Esophagus muscularis mucosa (tissue), 4 donors: Measurements from ENCODE around the gene AHNAK2. TPM values are rescaled to one million over a fixed set of nuclear protein-coding genes. Genes with fewer than 3 reads are reported as not detected.
"Not testable (repeated sequence)": the region's sequence is repeated elsewhere in the genome, so short reads cannot be mapped to it uniquely, and the experiment has no call there.

Experiments
- DNase-seq: peaks from one replicate; pipeline ENCODE4 v3.0.0-alpha.2; 2017; ENCODE audit errors: extremely low spot score
- H3K27ac ChIP-seq, 4 donors: fragments of 200-600 bp; sonication (generic); replicated peaks in 1 of 4; 1 replicate in 3 of 4; 2 replicates in 1 of 4; pipeline ENCODE4 v1.5.1; 2016 to 2019; ENCODE audit warnings: mild to moderate bottlenecking in 1 of 4
- H3K27me3 ChIP-seq, 4 donors: fragments of 200-600 bp; sonication (generic); one replicate each; pipeline versions ENCODE4 v1.5.1 to v1.6.0; 2016 to 2019
- H3K36me3 ChIP-seq, 4 donors: fragments of 200-600 bp; sonication (generic); one replicate each; pipeline ENCODE4 v1.5.1; 2016 to 2019
- H3K4me1 ChIP-seq, 4 donors: fragments of 200-600 bp; sonication (generic); one replicate each; pipeline ENCODE4 v1.5.1; 2016 to 2019
- H3K4me3 ChIP-seq, 4 donors: fragments of 200-600 bp; sonication (generic); 1 replicate in 2 of 4; 2 replicates in 2 of 4; pipeline ENCODE4 v1.5.1; 2016 to 2019; ENCODE audit warnings: mild to moderate bottlenecking in 4 of 4, moderate library complexity in 1 of 4
- H3K9me3 ChIP-seq, 4 donors: fragments of 200-600 bp; sonication (generic); 1 replicate in 3 of 4; 2 replicates in 1 of 4; pipeline ENCODE4 v1.5.1; 2016 to 2019
- POLR2A ChIP-seq: fragments of 450-650 bp; IDR thresholded peaks from one replicate; pipeline ENCODE4 v1.6.1; 2017; ENCODE audit warnings: antibody characterized with exemption, moderate library complexity, mild to moderate bottlenecking, low read depth
- POLR2AphosphoS5 ChIP-seq, 2 donors: sonication (generic); formaldehyde crosslinking; IDR thresholded peaks; one replicate each; pipeline ENCODE4 v1.6.1; 2017; ENCODE audit warnings: antibody characterized with exemption in 2 of 2
- WGBS: methylation state at CpG from one replicate; pipeline ENCODE4 v1.1.5; 2018; 5-methylcytosine and 5-hydroxymethylcytosine counted together
- intact Hi-C: fragments of 100-400 bp; cut with DNase I; formaldehyde crosslinking; loops from one replicate; pipeline ENCODE4 v1.15.1; 2023
- total RNA-seq, 4 donors: library from RNA; depleted of rRNA; stranded (reverse); fragments of >200 nt; gene quantifications; one replicate each; pipeline versions ENCODE4 v1.1.0 to v1.2.1, GENCODE V29; 2016

Gene AHNAK2
- total RNA-seq, 4 donors from 2014 or later, result 95.3 to 277 (median 195) TPM

GRCh38 chr14:104948736-104949031 lies 29.5 kb downstream of the AHNAK2 start:
- H3K27ac ChIP-seq, result no peak overlapping the region
- peaks cover 0 to 100% (median 38%) of the 10 kb centered on the region in 4 donors for H3K36me3 ChIP-seq
- H3K4me3 ChIP-seq, result no peak overlapping the region
- DNase-seq, result no peak
- no peaks in the 10 kb centered on the region for H3K9me3 ChIP-seq
- H3K27me3 ChIP-seq, result no peaks in the 10 kb centered on the region
- H3K4me1 ChIP-seq, result no peaks in the 10 kb centered on the region
- no peak for TF ChIP-seq POLR2AphosphoS5 (IDR thresholded peaks at IDR 0.05)
- no peak for TF ChIP-seq POLR2A
- intact Hi-C loops, result no loop called here
- WGBS, result 83% methylated on average over 8 of the region's 11 CpGs

- H3K4me1 ChIP-seq, H3K9me3 ChIP-seq, H3K4me3 ChIP-seq, DNase-seq, intact Hi-C loops, H3K27me3 ChIP-seq, H3K27ac ChIP-seq: not testable (repeated sequence)
- WGBS, result 92% methylated on average over 26 of the region's 35 CpGs
- peaks cover 0 to 100% (median 36%) of the 10 kb centered on the region in 4 donors for H3K36me3 ChIP-seq
Measured at GRCh38 chr14:104947881-104948735, 30.1 kb downstream of the AHNAK2 start.

DNA sequence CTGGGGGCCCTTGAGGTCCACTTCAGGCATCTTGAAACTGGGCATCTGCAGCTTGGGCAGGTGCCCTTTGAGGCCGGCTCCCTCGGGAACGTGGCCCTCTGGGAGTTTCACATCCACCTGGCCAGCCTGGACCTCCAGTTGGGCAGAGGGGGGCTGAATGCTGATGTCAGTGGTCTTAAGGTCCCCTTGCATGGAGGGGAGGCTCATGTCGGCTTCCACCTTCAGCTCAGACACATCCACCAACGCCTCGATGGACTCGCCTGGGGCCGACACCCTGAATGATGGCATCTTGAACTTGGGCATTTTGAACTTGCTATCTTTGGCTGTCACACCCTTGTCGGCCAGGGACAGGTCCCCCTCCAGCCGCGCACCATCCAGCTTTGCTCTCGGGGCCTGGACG lies 31.0 kb downstream of the AHNAK2 start:
- H3K36me3 ChIP-seq, result peaks cover 0 to 100% (median 35%) of the 10 kb centered on the region in 4 donors
- H3K27ac ChIP-seq, H3K4me3 ChIP-seq, H3K9me3 ChIP-seq, H3K4me1 ChIP-seq, DNase-seq, H3K27me3 ChIP-seq, intact Hi-C loops: not testable (repeated sequence)
- WGBS, result 93% methylated on average over 13 of the region's 13 CpGs

- H3K4me1 ChIP-seq, intact Hi-C loops, DNase-seq, H3K27me3 ChIP-seq, H3K9me3 ChIP-seq, H3K4me3 ChIP-seq, H3K27ac ChIP-seq: not testable (repeated sequence)
- 94% methylated on average over 38 of the region's 43 CpGs for WGBS
- H3K36me3 ChIP-seq, result peaks cover 0 to 100% (median 41%) of the 10 kb centered on the region in 4 donors
Measured at GRCh38 chr14:104945986-104946965, 31.9 kb downstream of the AHNAK2 start.

DNA sequence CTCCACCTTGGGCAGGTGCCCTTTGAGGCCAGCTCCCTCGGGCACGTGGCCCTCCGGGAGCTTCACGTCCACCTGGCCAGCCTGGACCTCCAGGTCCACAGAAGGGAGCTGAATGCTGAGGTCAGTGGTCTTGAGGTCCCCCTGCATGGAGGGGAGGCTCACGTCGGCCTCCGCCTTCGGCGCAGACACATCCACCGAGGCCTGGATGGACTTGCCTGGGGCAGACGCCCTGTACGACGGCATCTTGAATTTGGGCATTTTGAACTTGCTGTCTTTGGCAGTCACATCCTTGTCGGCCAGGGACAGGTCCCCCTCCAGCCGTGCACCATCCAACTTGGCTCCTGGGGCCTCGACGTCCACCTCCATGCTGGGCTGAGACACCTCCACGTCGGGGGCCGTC lies 32.9 kb downstream of the AHNAK2 start:
- peaks cover 0 to 100% (median 46%) of the 10 kb centered on the region in 4 donors for H3K36me3 ChIP-seq
- not testable (repeated sequence) for DNase-seq

GRCh38 chr14:104944436-104945205 lies 33.6 kb downstream of the AHNAK2 start:
- H3K4me1 ChIP-seq, DNase-seq, H3K9me3 ChIP-seq, H3K4me3 ChIP-seq, intact Hi-C loops, H3K27ac ChIP-seq, H3K27me3 ChIP-seq: not testable (repeated sequence)
- peaks cover 0 to 100% (median 52%) of the 10 kb centered on the region in 4 donors for H3K36me3 ChIP-seq
- WGBS, result 98% methylated on average over 27 of the region's 29 CpGs

More for the DNA sequence above, 32.9 kb downstream of the AHNAK2 start:
- H3K9me3 ChIP-seq, H3K4me3 ChIP-seq, H3K27ac ChIP-seq, H3K27me3 ChIP-seq, intact Hi-C loops, H3K4me1 ChIP-seq: not testable (repeated sequence)
- WGBS, result 96% methylated on average over 4 of the region's 20 CpGs

DNA sequence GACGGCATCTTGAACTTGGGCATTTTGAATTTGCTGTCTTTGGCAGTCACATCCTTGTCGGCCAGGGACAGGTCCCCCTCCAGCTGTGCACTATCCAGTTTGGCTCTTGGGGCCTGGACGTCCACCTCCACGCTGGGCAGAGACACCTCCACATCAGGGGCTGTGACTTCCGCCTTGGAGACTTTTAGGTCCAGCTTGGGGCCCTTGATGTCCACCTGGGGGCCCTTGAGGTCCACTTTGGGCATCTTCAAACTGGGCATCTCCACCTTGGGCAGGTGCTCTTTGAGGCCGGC lies 34.2 kb downstream of the AHNAK2 start:
- WGBS, result 88% methylated on average over 5 of the region's 6 CpGs
- H3K27me3 ChIP-seq, H3K4me1 ChIP-seq, H3K4me3 ChIP-seq, intact Hi-C loops, H3K27ac ChIP-seq, DNase-seq, H3K9me3 ChIP-seq: not testable (repeated sequence)
- peaks cover 0 to 100% (median 56%) of the 10 kb centered on the region in 4 donors for H3K36me3 ChIP-seq

DNA sequence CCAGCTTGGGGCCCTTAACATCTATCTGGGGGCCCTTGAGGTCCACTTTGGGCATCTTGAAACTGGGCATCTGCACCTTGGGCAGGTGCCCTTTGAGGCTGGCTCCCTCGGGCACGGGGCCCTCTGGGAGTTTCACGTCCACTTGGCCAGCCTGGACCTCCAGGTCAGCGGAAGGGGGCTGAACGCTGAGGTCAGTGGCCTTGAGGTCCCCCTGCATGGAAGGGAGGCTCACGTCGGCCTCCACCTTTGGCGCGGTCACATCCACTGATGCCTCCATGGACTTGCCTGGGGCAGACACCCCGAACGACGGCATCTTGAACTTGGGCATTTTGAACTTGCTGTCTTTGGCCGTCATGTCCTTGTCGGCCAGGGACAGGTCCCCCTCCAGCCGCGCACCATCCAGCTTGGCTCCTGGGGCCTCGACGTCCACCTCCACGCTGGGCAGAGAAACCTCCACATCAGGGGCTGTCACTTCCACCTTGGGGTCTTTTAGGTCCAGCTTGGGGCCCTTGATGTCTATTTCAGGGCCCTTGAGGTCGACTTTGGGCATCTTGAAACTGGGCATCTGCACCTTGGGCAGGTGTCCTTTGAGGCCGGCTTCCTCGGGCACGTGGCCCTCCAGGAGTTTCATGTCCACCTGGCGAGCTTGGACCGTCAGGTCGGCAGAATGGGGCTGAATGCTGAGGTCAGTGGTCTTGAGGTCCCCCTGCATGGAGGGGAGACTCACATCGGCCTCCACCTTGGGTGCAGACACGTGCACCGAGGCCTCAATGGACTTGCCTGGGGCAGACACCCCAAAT lies 34.8 kb downstream of the AHNAK2 start:
- WGBS, result 93% methylated on average over 18 of the region's 29 CpGs
- intact Hi-C loops, H3K27me3 ChIP-seq, H3K27ac ChIP-seq, H3K9me3 ChIP-seq, DNase-seq, H3K4me3 ChIP-seq, H3K4me1 ChIP-seq: not testable (repeated sequence)
- H3K36me3 ChIP-seq, result peaks cover 0 to 95% (median 55%) of the 10 kb centered on the region in 4 donors
